HS-27A (cell line): Measurements from ENCODE around the gene DSCAM.
"Not testable (repeated sequence)": the region's sequence is repeated elsewhere in the genome, so short reads cannot be mapped to it uniquely, and the experiment has no call there.

ENCODE experiments used
- DNase-seq: peaks from one replicate; pipeline ENCODE4 v3.0.0-alpha.2; 2012; ENCODE audit warnings: low read depth, missing footprints

The DSCAM gene

DNA sequence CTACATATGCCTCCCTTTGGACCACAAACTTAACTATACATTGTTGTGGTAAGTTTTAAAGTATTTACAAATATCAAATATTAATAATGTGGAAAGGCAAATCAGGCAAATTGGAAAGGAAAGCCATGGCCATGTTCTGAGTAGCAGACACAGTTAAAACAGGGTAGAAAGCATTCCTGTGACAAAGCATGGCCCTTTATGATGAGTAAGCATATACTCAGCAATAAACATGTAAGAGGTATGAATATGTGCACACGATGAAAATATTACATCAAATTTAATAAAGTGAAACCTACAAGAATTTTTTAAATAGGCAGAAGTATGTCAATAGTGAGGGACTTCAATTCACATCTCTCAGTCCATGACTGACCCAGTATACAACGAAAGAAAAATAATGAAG is 389.2 kb downstream of the DSCAM start:
- no peak for DNase-seq

DNA sequence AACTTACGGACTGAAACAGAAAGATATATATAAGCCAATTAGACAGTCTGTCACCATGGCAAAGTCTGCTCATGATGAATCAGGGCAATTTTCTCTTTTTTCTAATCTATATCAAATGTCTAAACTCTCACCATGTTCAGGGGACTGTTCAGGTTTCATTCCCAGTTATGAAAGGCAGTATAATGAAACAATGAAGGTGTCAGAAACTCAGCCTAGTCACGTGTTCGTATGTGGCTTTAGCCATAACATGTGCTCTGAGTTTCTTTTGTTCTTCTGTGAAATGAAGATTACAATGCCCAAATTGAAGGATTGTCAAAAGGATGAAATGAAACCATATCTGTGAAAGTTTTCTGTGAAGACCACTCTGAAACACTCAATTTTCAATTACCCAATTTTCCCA is 392.9 kb downstream of the DSCAM start:
- no peak for DNase-seq

GRCh38 chr21:40453183-40453582 is 393.8 kb downstream of the DSCAM start:
- DNase-seq, result no peak

- DNase-seq, result no peak
Observed at GRCh38 chr21:40452548-40452947, 394.4 kb downstream of the DSCAM start.

DNA sequence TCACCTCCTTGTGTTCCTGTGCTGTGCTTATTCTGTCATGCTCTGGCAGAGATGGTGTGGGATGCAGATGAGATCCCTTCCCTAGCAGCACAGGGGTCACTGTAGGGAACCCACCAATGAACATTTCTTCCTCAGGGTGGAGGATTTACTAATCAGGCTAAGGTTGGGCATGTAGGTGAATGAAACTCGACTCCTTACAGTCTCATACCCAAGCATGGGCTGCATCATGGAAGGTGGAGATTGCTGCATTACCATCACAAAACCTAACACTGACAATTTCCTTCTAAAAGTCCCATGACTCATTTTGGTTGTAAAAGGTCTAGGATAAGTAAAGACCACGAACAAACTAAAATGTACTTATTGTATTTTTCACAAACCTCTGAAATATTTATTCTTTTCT is 399.9 kb downstream of the DSCAM start:
- no peak for DNase-seq

GRCh38 chr21:40445349-40445921 is 401.5 kb downstream of the DSCAM start:
- no peak for DNase-seq

GRCh38 chr21:40439581-40439980 is 407.4 kb downstream of the DSCAM start:
- DNase-seq, result not testable (repeated sequence)

GRCh38 chr21:40438616-40439015 is 408.3 kb downstream of the DSCAM start:
- DNase-seq, result no peak

DNA sequence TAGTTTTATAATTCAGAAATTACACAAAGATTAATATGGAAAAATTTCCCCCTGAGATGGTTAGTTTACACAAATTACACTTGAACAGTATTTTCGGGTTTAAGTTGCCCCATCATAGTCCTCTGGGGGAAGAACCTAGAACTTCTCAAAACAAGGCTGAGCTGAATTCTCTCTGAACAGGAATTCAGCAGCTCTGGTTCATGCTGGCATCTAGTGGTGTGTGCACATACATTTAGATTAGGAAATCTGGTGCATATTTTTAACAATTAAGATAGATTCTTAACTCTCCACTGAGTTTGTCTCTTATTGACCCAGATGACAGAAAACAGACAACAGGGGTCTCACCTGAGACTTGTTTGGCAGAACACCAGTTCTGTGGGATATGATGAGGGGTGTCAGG is 410.7 kb downstream of the DSCAM start:
- DNase-seq, result no peak

GRCh38 chr21:40433538-40433937 is 413.4 kb downstream of the DSCAM start:
- no peak for DNase-seq

GRCh38 chr21:40425981-40426380 is 421.0 kb downstream of the DSCAM start:
- DNase-seq, result no peak

DNA sequence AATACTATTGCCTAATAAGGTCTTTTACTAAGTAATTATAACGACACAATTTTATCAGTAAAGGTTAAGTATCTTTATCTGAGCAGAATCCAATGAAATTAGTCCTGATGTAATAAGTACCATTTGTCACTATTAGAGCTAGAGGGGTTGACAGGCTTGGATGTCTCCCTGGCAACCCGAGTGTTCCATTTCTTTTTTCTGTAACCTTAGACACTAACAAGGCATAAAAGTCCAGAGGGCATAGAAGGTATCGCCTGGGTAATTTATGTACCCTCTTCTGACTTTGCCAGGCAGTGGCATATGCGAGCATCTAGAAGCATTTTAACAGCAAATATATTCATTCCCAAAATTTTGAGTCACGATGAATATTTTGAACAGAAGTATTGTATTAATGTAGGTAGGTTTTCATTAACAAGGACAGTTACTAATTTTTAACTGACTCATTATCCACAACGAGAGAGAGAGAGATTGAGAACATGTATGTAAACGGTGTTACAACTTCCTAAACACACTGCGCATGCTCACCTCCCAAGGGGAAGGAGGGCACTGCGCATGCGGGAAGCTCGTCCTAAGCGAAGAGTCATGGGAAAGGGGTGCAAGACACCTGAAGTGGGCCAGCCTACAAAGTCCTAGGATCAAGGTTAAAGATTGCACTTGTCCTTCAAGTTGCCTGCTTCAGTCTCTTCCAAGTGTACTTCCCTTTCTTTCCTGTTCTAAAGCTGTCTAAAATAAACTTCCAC is 423.9 kb downstream of the DSCAM start:
- DNase-seq, result no peak

DNA sequence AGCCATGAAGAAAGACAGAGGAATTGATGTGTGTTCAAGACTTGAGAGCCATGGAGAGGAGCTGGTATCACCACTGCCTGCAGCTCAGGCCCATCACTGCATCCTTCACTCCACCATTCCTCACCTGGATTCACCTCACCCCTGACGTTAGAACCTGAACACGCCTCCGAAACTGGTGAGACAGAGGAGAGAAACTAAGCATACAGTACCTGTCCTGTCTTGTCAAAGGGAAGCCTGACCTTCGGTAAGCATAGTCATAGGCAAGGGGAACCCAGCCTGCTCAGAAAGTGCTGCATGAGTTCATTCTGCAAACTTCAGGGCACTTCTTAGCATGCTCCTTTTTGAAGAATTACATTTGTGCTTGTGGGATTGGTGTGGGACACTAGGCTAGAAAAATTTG is 425.8 kb downstream of the DSCAM start:
- DNase-seq, result no peak

DNA sequence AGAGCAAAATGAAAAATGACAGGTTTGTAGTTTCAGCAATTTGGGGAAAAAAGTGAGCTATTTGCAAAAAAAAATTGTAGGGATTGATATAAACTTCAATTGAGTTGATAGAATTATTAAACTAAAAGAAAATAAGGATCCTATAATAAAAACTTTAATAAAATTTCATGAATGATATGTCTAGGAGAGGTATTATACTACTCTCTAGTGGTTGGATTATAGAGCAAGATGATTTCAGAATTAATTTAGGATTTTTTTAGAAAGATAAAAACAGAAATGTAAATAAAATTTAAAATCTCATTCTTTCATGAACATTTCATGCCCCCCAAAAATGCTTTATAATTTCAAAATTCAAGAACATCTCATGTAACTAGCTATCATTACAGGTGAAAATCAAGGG is 430.4 kb downstream of the DSCAM start:
- no peak for DNase-seq

- no peak for DNase-seq
Observed at GRCh38 chr21:40408561-40408960, 438.4 kb downstream of the DSCAM start.

DNA sequence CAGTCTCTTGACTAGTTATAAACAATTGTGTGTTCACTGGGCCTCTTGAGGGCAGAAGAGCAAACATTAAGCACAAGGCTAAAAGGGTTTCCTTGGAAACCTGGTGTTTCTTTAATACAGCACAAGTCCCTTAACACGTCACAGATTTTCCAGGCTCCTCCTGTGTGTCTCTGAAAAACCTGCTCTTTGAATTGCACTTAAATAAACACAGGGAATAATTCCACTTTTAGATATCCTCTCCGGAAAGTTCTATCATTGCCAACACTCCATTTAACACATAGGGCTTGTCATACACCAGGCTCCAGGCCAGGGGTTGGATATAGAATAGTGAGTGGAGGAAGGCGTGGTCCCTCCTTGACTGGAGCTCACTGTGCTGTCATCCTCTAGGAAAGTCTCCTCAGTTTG is 442.6 kb downstream of the DSCAM start:
- no peak for DNase-seq

DNA sequence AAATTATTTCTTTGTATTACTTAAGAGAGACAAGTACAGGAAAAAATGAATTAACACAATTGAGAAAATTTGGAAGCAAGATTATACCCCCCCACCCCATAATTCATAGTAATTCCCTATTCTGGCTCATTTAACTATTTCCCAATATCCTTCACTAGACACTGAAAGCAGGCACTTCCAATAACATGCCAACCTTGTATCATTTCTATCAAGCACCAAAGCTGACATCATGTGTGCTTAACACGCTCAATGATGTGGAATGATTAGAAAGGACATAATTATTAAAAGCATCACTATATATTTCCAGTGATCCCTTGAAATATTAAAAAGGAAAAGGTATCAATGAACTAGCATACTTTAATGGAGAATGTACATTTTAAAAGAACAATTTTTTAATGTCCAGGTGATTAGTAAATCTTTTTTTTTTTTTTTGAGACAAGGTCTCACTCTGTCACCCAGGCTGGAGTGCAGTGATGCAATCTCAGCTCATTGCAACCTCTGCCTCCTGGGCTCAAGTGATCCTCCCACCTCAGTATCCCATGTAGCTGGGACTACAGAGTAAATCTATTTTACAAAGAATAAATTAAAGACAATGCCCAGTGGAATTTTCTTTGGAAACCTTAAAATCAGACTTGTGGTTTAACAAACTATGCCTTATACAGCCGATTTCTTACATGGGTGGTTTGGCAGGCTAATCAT is 443.9 kb downstream of the DSCAM start:
- DNase-seq, result no peak

GRCh38 chr21:40395732-40396131 is 451.2 kb downstream of the DSCAM start:
- DNase-seq, result no peak

GRCh38 chr21:40393066-40393465 is 453.9 kb downstream of the DSCAM start:
- no peak for DNase-seq

GRCh38 chr21:40388046-40388445 is 458.9 kb downstream of the DSCAM start:
- no peak for DNase-seq

GRCh38 chr21:40386981-40387747 is 459.8 kb downstream of the DSCAM start:
- DNase-seq, result no peak

DNA sequence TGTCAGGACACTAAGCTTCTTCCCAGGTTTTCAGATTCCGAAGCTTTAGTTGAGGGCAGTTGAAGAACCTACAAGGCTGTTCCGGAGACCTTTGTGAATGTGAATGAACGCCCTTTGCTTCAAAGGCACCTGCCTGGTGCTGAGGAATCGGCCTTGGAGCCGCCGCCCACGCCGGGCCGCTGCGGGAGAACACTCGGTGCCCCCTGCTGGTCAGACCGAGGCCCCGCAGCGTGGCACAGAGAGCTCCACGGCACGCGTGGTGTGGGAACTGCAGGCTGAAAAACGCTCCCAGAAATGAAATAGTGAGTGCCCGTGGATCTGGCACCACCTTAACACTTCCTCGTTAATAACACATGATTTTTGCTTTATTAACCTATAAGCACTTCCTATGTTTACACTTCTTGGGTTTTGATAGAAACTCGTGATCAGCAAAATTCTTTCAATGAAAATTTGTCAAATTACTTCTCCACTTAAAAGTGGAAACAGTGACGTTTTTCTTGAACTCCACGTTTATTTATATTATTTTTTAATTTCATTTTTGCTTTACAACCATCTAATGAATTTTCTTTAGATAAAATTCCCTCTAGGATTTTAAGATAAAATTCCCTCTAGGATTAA is 460.6 kb downstream of the DSCAM start:
- DNase-seq, result no peak
